PC-3 (cell line): ENCODE results near the gene CTNND2.

Source experiments
- CTCF ChIP-seq: fragments of 300-600 bp; sonication (generic); conservative IDR thresholded peaks from 2 replicates; pipeline ENCODE4 v1.5.1; 2017; ENCODE audit warnings: antibody characterized with exemption, low read depth, mild to moderate bottlenecking, low read length
- EZH2phosphoT487 ChIP-seq: fragments of 300-600 bp; sonication (generic); IDR thresholded peaks from 2 replicates; pipeline ENCODE4 v1.6.1; 2018; ENCODE audit warnings: mild to moderate bottlenecking, antibody characterized with exemption, low read length, borderline replicate concordance

- TF ChIP-seq EZH2phosphoT487: no peak
- no peak for TF ChIP-seq CTCF
Observed at GRCh38 chr5:10994091-10994986, 909.9 kb downstream of the CTNND2 start.
